GM18909 (cell line): ENCODE measurements around the gene UBASH3A.

Experiments used
- ATAC-seq: cut with Tn5 transposase; IDR thresholded peaks from one replicate; pipeline ENCODE4 v1.9.1; 2021; ENCODE audit warnings: mild to moderate bottlenecking; ENCODE audit not compliant: unreplicated experiment, poor library complexity

The UBASH3A gene

GRCh38 chr21:42426424-42426823, 22.7 kb downstream of the UBASH3A start:
- ATAC-seq: no peak

- ATAC-seq: no peak
These were observed 23.3 kb downstream of the UBASH3A start for GRCh38 chr21:42426876-42427480.

GRCh38 chr21:42427809-42428419, 24.2 kb downstream of the UBASH3A start:
- ATAC-seq: no peak

GRCh38 chr21:42429021-42429420, 25.3 kb downstream of the UBASH3A start:
- no peak for ATAC-seq

GRCh38 chr21:42429856-42430255, 26.2 kb downstream of the UBASH3A start:
- no peak for ATAC-seq

- no peak for ATAC-seq
These were observed 26.8 kb downstream of the UBASH3A start for GRCh38 chr21:42430521-42430920.

GRCh38 chr21:42431196-42431595, 27.5 kb downstream of the UBASH3A start:
- ATAC-seq: no peak

- ATAC-seq: no peak
These were observed 29.0 kb downstream of the UBASH3A start for GRCh38 chr21:42432695-42433094.

GRCh38 chr21:42433946-42434551, 30.3 kb downstream of the UBASH3A start:
- ATAC-seq: no peak

GRCh38 chr21:42434884-42435283, 31.2 kb downstream of the UBASH3A start:
- ATAC-seq: no peak

- ATAC-seq: no peak
These were observed 31.7 kb downstream of the UBASH3A start for GRCh38 chr21:42435401-42435800.

- ATAC-seq: no peak
These were observed 32.1 kb downstream of the UBASH3A start for GRCh38 chr21:42435833-42436232.

GRCh38 chr21:42436914-42437313, 33.2 kb downstream of the UBASH3A start:
- ATAC-seq: no peak

- no peak for ATAC-seq
These were observed 34.1 kb downstream of the UBASH3A start for GRCh38 chr21:42437786-42438185.

GRCh38 chr21:42438316-42439205, 34.9 kb downstream of the UBASH3A start:
- ATAC-seq: no peak

GRCh38 chr21:42439284-42440186, 35.8 kb downstream of the UBASH3A start:
- ATAC-seq: no peak

- ATAC-seq: no peak
These were observed 36.6 kb downstream of the UBASH3A start for GRCh38 chr21:42440187-42440792.

- no peak for ATAC-seq
These were observed 38.3 kb downstream of the UBASH3A start for GRCh38 chr21:42441963-42442362.

GRCh38 chr21:42443181-42443785, 39.6 kb downstream of the UBASH3A start:
- no peak for ATAC-seq
